SK-N-SH treated with all-trans-retinoic acid at 6 μM for 48 hours (cell line): ENCODE measurements around the gene CFAP65.

ENCODE experiments used
- ATAC-seq: fragments of 200-7000 bp; cut with Tn5 transposase; 3 replicates; pipeline ENCODE4 v1.9.1; 2020; ENCODE audit warnings: mild to moderate bottlenecking, moderate library complexity
- BACH2 ChIP-seq: fragments of 250-450 bp; sonication (Bioruptor Pico); IDR thresholded peaks from 2 replicates; pipeline ENCODE4 v1.9.0; 2021; ENCODE audit warnings: mild to moderate bottlenecking, borderline replicate concordance
- CSDC2 ChIP-seq: fragments of 250-450 bp; sonication (Bioruptor Pico); IDR thresholded peaks from 2 replicates; pipeline ENCODE4 v1.5.0; 2020; ENCODE audit warnings: mild to moderate bottlenecking, moderate library complexity
- ESRRG ChIP-seq: fragments of 250-450 bp; sonication (Bioruptor Pico); IDR thresholded peaks from 2 replicates; pipeline ENCODE4 v1.6.1; 2021; ENCODE audit warnings: mild to moderate bottlenecking
- OSR1 ChIP-seq: fragments of 250-450 bp; sonication (Bioruptor Pico); IDR thresholded peaks from 2 replicates; pipeline ENCODE4 v1.8.0; 2022; ENCODE audit warnings: moderate library complexity, mild to moderate bottlenecking, inconsistent platforms
- PPARA ChIP-seq: fragments of 250-450 bp; sonication (Bioruptor Pico); IDR thresholded peaks from 2 replicates; pipeline ENCODE4 v1.5.0; 2020; ENCODE audit warnings: mild to moderate bottlenecking, borderline replicate concordance
- SNAI2 ChIP-seq: fragments of 250-450 bp; sonication (Bioruptor Pico); IDR thresholded peaks from 2 replicates; pipeline ENCODE4 v1.5.0; 2020; ENCODE audit warnings: mild to moderate bottlenecking, moderate library complexity
- TCF4 ChIP-seq: fragments of 250-450 bp; sonication (Bioruptor Pico); IDR thresholded peaks from 2 replicates; pipeline ENCODE4 v1.8.0; 2021; ENCODE audit warnings: mild to moderate bottlenecking, moderate library complexity, borderline replicate concordance
- TOX ChIP-seq: fragments of 250-450 bp; sonication (Bioruptor Pico); IDR thresholded peaks from 2 replicates; pipeline ENCODE4 v1.8.0; 2021; ENCODE audit warnings: mild to moderate bottlenecking, moderate library complexity, borderline replicate concordance
- ZC3H10 ChIP-seq: fragments of 250-450 bp; sonication (Bioruptor Pico); IDR thresholded peaks from 2 replicates; pipeline ENCODE4 v1.5.1; 2021; ENCODE audit warnings: mild to moderate bottlenecking, moderate library complexity
- ZFP3 ChIP-seq: fragments of 250-450 bp; sonication (Bioruptor Pico); IDR thresholded peaks from 2 replicates; pipeline ENCODE4 v1.5.0; 2020; ENCODE audit warnings: mild to moderate bottlenecking, moderate library complexity
- ZFP30 ChIP-seq: fragments of 450-650 bp; formaldehyde crosslinking; IDR thresholded peaks from 2 replicates; pipeline ENCODE4 v1.5.0; 2022; ENCODE audit warnings: mild to moderate bottlenecking, moderate library complexity
- ZNF565 ChIP-seq: fragments of 450-650 bp; formaldehyde crosslinking; conservative IDR thresholded peaks from 2 replicates; pipeline ENCODE4 v1.5.0; 2020; ENCODE audit warnings: low read depth, mild to moderate bottlenecking, moderate library complexity
- ZNF70 ChIP-seq: fragments of 450-650 bp; formaldehyde crosslinking; IDR thresholded peaks from 2 replicates; pipeline ENCODE4 v1.5.0; 2020; ENCODE audit warnings: mild to moderate bottlenecking, moderate library complexity
- ZNF8 ChIP-seq: fragments of 450-650 bp; formaldehyde crosslinking; IDR thresholded peaks from 2 replicates; pipeline ENCODE4 v1.5.0; 2020; ENCODE audit warnings: mild to moderate bottlenecking, moderate library complexity
- TF ChIP-seq, protein P1 (sequence below): fragments of 250-450 bp; sonication (Bioruptor Pico); IDR thresholded peaks from 2 replicates; pipeline ENCODE4 v1.8.0; 2020; ENCODE audit warnings: mild to moderate bottlenecking, moderate library complexity, borderline replicate concordance
- TF ChIP-seq, protein P2 (sequence below): fragments of 250-450 bp; sonication (Bioruptor Pico); IDR thresholded peaks from 2 replicates; pipeline ENCODE4 v1.8.0; 2021; ENCODE audit warnings: low read depth, mild to moderate bottlenecking, moderate library complexity, borderline replicate concordance
- TF ChIP-seq, protein P3 (sequence below): fragments of 250-450 bp; sonication (Bioruptor Pico); IDR thresholded peaks from 2 replicates; pipeline ENCODE4 v1.5.0; 2020; ENCODE audit warnings: mild to moderate bottlenecking, moderate library complexity
- TF ChIP-seq, protein P4 (sequence below): fragments of 250-450 bp; sonication (Bioruptor Pico); IDR thresholded peaks from 2 replicates; pipeline ENCODE4 v1.5.1; 2020; ENCODE audit warnings: low read depth, mild to moderate bottlenecking, moderate library complexity

Gene CFAP65

DNA sequence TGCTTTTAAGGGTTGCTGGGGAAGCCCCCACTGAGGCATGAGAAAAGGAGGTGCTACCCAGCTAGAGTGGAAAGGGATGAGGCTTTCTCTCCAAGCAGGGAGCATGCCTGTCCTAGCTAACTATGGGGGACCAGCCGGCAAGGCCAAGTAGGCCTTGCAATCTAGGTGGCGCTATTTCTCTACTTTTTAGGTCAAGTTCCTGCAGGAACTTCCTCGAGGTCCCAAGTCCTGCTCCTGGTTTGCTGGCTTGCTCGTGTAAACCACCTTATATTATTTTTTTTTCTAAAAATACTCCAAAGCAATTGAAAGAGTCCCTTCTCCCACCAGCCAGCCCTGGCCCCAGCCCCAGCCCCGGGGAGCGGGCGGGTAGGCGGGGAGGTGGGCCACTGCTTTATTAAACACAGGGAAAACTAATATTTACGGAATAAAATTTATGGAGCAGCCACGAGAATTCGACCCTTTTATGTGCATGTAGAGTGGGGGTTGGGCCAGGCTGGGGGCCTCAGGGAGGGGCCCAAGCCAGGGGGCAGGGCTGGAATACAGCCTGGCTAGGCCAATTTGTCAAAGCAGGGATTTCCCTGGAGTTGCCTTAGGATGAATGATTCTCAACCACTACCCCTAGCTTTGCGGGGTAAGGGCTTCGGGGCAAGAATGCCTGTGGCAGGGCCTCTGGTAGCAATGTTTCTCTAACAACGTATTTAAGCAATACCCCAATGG is 32.3 kb upstream of the CFAP65 start:
- TF ChIP-seq ESRRG (CRISPR knock-in tag) (no peak), SNAI2 (CRISPR knock-in tag) (no peak), TCF4 (CRISPR knock-in tag) (no peak), PPARA (CRISPR knock-in tag) (no peak), ZNF565 (CRISPR knock-in tag) (no peak), CSDC2 (CRISPR knock-in tag) (no peak), ZNF8 (CRISPR knock-in tag) (no peak), OSR1 (no peak), ZNF70 (CRISPR knock-in tag) (no peak), ZFP3 (CRISPR knock-in tag) (no peak), ZC3H10 (CRISPR knock-in tag) (no peak)
- TF ChIP-seq, protein P1, sequence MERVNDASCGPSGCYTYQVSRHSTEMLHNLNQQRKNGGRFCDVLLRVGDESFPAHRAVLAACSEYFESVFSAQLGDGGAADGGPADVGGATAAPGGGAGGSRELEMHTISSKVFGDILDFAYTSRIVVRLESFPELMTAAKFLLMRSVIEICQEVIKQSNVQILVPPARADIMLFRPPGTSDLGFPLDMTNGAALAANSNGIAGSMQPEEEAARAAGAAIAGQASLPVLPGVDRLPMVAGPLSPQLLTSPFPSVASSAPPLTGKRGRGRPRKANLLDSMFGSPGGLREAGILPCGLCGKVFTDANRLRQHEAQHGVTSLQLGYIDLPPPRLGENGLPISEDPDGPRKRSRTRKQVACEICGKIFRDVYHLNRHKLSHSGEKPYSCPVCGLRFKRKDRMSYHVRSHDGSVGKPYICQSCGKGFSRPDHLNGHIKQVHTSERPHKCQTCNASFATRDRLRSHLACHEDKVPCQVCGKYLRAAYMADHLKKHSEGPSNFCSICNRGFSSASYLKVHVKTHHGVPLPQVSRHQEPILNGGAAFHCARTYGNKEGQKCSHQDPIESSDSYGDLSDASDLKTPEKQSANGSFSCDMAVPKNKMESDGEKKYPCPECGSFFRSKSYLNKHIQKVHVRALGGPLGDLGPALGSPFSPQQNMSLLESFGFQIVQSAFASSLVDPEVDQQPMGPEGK, result no peak
- TF ChIP-seq, protein P2, sequence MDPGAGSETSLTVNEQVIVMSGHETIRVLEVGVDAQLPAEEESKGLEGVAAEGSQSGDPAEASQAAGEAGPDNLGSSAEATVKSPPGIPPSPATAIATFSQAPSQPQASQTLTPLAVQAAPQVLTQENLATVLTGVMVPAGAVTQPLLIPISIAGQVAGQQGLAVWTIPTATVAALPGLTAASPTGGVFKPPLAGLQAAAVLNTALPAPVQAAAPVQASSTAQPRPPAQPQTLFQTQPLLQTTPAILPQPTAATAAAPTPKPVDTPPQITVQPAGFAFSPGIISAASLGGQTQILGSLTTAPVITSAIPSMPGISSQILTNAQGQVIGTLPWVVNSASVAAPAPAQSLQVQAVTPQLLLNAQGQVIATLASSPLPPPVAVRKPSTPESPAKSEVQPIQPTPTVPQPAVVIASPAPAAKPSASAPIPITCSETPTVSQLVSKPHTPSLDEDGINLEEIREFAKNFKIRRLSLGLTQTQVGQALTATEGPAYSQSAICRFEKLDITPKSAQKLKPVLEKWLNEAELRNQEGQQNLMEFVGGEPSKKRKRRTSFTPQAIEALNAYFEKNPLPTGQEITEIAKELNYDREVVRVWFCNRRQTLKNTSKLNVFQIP (CRISPR knock-in tag), result no peak
- TF ChIP-seq, protein P3, sequence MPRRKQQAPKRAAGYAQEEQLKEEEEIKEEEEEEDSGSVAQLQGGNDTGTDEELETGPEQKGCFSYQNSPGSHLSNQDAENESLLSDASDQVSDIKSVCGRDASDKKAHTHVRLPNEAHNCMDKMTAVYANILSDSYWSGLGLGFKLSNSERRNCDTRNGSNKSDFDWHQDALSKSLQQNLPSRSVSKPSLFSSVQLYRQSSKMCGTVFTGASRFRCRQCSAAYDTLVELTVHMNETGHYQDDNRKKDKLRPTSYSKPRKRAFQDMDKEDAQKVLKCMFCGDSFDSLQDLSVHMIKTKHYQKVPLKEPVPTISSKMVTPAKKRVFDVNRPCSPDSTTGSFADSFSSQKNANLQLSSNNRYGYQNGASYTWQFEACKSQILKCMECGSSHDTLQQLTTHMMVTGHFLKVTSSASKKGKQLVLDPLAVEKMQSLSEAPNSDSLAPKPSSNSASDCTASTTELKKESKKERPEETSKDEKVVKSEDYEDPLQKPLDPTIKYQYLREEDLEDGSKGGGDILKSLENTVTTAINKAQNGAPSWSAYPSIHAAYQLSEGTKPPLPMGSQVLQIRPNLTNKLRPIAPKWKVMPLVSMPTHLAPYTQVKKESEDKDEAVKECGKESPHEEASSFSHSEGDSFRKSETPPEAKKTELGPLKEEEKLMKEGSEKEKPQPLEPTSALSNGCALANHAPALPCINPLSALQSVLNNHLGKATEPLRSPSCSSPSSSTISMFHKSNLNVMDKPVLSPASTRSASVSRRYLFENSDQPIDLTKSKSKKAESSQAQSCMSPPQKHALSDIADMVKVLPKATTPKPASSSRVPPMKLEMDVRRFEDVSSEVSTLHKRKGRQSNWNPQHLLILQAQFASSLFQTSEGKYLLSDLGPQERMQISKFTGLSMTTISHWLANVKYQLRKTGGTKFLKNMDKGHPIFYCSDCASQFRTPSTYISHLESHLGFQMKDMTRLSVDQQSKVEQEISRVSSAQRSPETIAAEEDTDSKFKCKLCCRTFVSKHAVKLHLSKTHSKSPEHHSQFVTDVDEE (CRISPR knock-in tag), result no peak
- TF ChIP-seq, protein P4, sequence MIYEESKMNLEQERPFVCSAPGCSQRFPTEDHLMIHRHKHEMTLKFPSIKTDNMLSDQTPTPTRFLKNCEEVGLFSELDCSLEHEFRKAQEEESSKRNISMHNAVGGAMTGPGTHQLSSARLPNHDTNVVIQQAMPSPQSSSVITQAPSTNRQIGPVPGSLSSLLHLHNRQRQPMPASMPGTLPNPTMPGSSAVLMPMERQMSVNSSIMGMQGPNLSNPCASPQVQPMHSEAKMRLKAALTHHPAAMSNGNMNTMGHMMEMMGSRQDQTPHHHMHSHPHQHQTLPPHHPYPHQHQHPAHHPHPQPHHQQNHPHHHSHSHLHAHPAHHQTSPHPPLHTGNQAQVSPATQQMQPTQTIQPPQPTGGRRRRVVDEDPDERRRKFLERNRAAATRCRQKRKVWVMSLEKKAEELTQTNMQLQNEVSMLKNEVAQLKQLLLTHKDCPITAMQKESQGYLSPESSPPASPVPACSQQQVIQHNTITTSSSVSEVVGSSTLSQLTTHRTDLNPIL (CRISPR knock-in tag), result no peak
- peak; percentile 75; the same call in 2 of the 3 replicates for ATAC-seq

DNA sequence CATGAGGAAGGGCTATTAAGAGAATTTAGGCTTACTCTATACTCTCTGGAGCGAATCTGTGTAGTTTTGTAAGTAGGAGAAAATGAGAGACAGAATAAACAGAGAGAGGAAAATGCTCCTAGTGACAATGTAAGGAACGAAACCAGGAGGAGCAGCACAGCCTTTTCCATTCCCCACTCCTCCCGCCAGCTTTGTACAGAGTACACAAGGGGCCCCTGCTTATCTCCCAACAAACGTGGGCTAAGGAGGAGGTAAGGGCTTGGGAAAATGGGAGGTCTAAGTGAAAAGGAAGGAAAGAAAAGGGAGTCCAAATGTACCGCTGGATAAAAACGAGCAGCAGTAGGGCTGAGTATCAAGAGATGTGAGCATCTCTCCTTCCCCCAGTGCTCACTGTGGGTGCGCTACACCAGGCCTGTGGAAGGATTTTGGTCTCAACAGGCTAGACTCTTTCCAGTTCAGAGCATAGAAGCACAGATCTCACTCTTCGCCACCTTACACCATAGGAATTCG is 31.5 kb upstream of the CFAP65 start:
- ATAC-seq, result no peak
- TF ChIP-seq, protein P4 (CRISPR knock-in tag), result no peak
- TF ChIP-seq, protein P3 (CRISPR knock-in tag), result no peak
- TF ChIP-seq ZNF8 (CRISPR knock-in tag), result no peak
- no peak for TF ChIP-seq TOX (CRISPR knock-in tag)
- TF ChIP-seq BACH2 (CRISPR knock-in tag), result no peak
- TF ChIP-seq, protein P2 (CRISPR knock-in tag), result no peak
- no peak for TF ChIP-seq ZFP30 (CRISPR knock-in tag)
- TF ChIP-seq ZC3H10 (CRISPR knock-in tag), result no peak
